ENCODE measurements around the gene FOXL2.

DNA sequence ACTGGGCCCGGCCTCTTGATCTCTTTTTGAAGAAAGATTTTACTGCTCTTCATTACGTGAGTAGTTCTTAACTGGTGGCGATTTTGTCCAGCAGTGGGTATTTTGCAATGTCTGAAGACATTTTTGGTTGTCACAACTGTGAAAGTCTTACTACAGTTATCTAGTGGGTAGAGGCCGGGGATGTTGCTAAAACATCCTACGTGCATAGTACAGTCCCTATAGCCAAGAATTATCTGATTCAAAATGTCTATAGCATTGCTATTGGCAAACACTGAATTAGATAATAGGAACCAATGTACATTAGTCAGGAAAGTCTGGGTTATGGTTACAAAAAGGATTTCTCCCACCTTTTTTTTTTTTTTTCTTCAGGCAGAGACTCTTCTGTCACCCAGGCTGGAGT is 38.1 kb downstream of the FOXL2 start:
- TF ChIP-seq, protein P1, sequence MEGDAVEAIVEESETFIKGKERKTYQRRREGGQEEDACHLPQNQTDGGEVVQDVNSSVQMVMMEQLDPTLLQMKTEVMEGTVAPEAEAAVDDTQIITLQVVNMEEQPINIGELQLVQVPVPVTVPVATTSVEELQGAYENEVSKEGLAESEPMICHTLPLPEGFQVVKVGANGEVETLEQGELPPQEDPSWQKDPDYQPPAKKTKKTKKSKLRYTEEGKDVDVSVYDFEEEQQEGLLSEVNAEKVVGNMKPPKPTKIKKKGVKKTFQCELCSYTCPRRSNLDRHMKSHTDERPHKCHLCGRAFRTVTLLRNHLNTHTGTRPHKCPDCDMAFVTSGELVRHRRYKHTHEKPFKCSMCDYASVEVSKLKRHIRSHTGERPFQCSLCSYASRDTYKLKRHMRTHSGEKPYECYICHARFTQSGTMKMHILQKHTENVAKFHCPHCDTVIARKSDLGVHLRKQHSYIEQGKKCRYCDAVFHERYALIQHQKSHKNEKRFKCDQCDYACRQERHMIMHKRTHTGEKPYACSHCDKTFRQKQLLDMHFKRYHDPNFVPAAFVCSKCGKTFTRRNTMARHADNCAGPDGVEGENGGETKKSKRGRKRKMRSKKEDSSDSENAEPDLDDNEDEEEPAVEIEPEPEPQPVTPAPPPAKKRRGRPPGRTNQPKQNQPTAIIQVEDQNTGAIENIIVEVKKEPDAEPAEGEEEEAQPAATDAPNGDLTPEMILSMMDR (IDR thresholded peaks at IDR 0.05; ENCODE audit: low read depth, low read length): no peak
- no peak for TF ChIP-seq EZH2phosphoT487 (IDR thresholded peaks at IDR 0.05; ENCODE audit: low read depth)

All from OCI-LY3 (cell line).